ENCODE results near the gene HSPB6. TPM values are rescaled to one million over a fixed set of nuclear protein-coding genes. Genes with fewer than 3 reads are reported as not detected.
A peak's percentile ranks its signal among the peaks of the same experiment; 100 is the strongest.

Gene HSPB6
- total RNA-seq, 1 donor from 2014 or later: not detected

DNA sequence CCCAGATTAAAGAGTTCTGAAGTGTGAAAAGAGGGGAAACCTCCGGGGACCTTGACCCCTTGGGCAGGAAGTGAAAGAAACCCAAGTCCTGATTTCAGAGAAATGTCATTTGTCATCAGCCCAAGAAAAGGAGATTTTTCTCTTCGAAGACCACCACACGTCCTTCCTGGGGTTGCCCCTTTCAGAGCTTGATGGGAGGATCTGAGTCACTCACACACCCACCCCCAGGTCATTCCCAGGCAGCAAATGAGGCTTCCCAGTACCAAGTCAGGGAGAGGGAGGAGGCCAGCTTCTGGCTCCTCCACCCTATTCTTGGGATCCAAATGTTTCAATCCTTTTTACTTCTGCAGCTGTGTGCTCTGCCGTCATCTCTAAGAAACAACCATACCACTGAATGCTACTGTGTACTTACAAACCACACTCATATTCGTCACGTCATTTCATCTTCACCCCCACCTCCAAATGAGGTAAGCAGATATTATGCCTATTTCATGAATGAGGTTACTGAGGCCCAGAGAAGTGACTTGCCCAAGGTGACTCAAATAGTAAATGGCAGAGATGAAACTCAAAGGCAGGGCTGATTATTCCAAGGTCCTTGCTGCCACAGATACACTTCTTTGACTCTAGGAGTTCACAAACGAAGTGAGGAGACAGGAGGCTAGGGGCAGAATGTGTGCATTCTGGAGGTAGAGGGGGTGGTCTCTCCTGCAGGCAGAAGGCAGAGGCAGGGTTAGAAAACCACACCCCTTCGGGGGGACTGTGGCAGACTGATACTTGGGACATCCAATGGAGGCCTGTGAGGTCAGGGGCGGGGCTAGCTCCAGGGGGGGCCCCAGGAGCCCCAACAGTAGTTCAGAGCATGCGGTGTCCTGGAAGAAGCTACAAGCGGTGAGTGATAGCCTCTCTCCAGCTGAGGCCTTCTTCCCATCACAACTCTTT is 44.0 kb downstream of the HSPB6 start:
- no peaks in the 10 kb centered on the region for H3K27me3 Mint-ChIP-seq
- peak overlapping the region; percentile 93 for H3K4me3 Mint-ChIP-seq
- POLR2A ChIA-PET: interaction anchor here (0.5 to 7.2 kb wide), 11 partner anchors 14 to 393 kb away, joined by 4 to 238 read pairs (median 6); partner anchors contain the start of genes COX6B1, IGFLR1, LIN37 and NFKBID
- H3K27ac Mint-ChIP-seq: peak overlapping the region; percentile 96
- CTCF ChIA-PET: interaction anchor here (5.7 kb wide), 1 partner anchor 17 kb away, joined by 57 read pairs; no protein-coding TSS in a partner anchor
- peaks cover 67% of the 10 kb centered on the region for H3K4me1 Mint-ChIP-seq
- H3K36me3 Mint-ChIP-seq (ENCODE audit: low read depth): peaks cover 7% of the 10 kb centered on the region
- TF ChIP-seq, protein P1, sequence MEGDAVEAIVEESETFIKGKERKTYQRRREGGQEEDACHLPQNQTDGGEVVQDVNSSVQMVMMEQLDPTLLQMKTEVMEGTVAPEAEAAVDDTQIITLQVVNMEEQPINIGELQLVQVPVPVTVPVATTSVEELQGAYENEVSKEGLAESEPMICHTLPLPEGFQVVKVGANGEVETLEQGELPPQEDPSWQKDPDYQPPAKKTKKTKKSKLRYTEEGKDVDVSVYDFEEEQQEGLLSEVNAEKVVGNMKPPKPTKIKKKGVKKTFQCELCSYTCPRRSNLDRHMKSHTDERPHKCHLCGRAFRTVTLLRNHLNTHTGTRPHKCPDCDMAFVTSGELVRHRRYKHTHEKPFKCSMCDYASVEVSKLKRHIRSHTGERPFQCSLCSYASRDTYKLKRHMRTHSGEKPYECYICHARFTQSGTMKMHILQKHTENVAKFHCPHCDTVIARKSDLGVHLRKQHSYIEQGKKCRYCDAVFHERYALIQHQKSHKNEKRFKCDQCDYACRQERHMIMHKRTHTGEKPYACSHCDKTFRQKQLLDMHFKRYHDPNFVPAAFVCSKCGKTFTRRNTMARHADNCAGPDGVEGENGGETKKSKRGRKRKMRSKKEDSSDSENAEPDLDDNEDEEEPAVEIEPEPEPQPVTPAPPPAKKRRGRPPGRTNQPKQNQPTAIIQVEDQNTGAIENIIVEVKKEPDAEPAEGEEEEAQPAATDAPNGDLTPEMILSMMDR (IDR thresholded peaks at IDR 0.05): no peak
- intact Hi-C loops (cut with micrococcal nuclease): loop anchor here (5.0 to 10.0 kb wide), 2 partner anchors 366 to 388 kb away; partner anchors contain the start of genes CD22 and FFAR1
- peak; percentile 42 for DNase-seq
- H3K9me3 Mint-ChIP-seq: no peaks in the 10 kb centered on the region
- ATAC-seq (ENCODE audit: low read depth): peak; percentile 1

DNA sequence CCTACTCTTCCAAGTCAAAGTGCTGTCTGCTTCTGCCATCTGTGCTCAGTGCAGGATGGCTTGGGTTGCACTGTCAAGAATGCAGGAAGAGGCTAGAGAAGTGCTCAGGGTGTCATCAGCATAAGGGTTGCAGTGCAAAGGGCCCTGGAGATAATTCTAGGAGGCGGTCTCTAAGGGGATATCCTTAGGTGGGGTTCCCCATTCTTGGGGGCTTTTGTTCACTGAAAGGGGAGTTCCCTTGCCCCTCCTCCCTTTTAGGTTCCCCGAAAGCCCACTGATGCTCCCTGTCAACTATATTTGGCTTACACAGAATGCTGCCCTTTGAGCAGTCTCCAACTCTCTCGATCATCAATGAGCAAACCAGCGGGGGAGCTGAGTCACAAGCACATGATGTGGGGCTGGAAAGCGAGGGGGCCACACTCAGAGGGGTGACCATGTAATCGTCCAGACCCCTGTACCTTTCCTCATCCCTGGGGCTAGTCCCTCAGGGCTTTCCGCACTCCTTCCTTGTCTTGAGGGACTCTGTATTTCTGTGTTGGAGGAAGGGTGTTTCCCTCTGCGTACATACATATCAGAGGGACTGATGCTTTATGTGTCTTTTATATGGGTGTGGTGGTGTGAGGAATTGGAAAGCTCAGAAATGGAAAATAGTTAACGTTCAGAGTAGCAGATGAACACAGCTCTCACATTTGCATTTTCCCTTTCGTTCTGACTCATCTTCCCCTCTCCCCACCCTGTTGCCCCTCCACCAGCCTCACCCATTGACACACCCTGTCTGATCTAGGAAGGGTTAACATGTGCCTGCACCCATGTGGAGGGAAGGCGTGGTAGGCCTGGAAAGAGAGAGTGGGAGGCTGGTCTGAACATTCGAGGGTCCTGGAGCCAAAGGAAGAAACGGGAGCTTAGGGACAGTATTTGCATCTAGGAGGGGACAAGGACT is 45.8 kb downstream of the HSPB6 start:
- no peaks in the 10 kb centered on the region for H3K27me3 Mint-ChIP-seq
- peaks cover 59% of the 10 kb centered on the region for H3K4me1 Mint-ChIP-seq
- DNase-seq (peak; percentile 53), ATAC-seq (ENCODE audit: low read depth) (peak; percentile 56)
- ChIA-PET POLR2A (interaction anchor here (0.6 to 7.2 kb wide), 13 partner anchors 10 to 673 kb away, joined by 3 to 238 read pairs (median 5); partner anchors contain the start of genes COX6B1, HAUS5, IGFLR1 and LIN37), CTCF (interaction anchor here (5.7 kb wide), 1 partner anchor 15 kb away, joined by 57 read pairs; no protein-coding TSS in a partner anchor)
- no peaks in the 10 kb centered on the region for H3K36me3 Mint-ChIP-seq (ENCODE audit: low read depth)
- TF ChIP-seq, protein P1 (IDR thresholded peaks at IDR 0.05): no peak
- peak overlapping the region; percentile 62 for H3K4me3 Mint-ChIP-seq
- intact Hi-C loops (cut with micrococcal nuclease): loop anchor here (1.0 to 10.0 kb wide), 4 partner anchors 9 to 386 kb away; partner anchors contain the start of genes CD22 and FFAR1
- H3K9me3 Mint-ChIP-seq: no peaks in the 10 kb centered on the region
- H3K27ac Mint-ChIP-seq: peak overlapping the region; percentile 96

DNA sequence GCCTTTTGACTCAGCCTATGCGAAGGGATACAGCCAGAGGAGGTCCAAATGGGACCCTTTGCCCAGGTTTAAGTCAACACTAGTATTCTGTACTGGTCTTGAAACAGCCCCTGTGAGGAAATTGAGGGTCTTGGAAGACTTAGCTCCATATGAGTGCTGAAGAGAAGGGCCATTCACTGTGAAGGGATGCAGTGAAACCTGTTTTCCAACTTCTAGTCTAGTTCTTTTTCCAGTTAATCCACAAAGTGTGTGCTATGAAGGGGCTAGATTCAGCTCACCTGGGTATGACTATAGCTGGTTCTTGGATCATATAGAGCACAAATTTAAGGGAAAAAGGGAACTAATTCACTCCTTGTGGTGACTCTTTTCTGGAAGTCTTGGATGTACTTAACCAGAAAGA is 48.4 kb downstream of the HSPB6 start:
- CTCF ChIA-PET: interaction anchor here (0.8 kb wide), 1 partner anchor 14 kb away, joined by 6 read pairs; no protein-coding TSS in a partner anchor
- intact Hi-C loops (cut with micrococcal nuclease): no loop called here
- Mint-ChIP-seq H3K27me3 (no peaks in the 10 kb centered on the region), H3K9me3 (no peaks in the 10 kb centered on the region), H3K36me3 (ENCODE audit: low read depth) (no peaks in the 10 kb centered on the region), H3K4me3 (no peak overlapping the region), H3K4me1 (peaks cover 33% of the 10 kb centered on the region), H3K27ac (no peak overlapping the region)
- DNase-seq (no peak), ATAC-seq (ENCODE audit: low read depth) (no peak)
- POLR2A ChIA-PET: no interaction called here
- TF ChIP-seq, protein P1 (IDR thresholded peaks at IDR 0.05): no peak

Other genes with a start within 250 kb of the HSPB6 start
- gene DMKN, start 243.4 kb downstream of the HSPB6 start, total RNA-seq: 1.5 and 1.7 TPM in 2 replicates
- gene SBSN, start 228.7 kb downstream of the HSPB6 start, total RNA-seq: not detected in 2 replicates
- gene GAPDHS, start 223.6 kb downstream of the HSPB6 start, total RNA-seq: not detected in 2 replicates
- 46.9 and 55.3 TPM in 2 replicates for gene TMEM147, start 211.4 kb downstream of the HSPB6 start, total RNA-seq
- gene ATP4A, start 193.4 kb downstream of the HSPB6 start, total RNA-seq: not detected in 2 replicates
- gene PMIS2, start 170.9 kb downstream of the HSPB6 start, total RNA-seq: not detected in 2 replicates
- gene HAUS5, start 144.3 kb downstream of the HSPB6 start, total RNA-seq: 31.5 and 36.1 TPM in 2 replicates
- 73.6 and 76.1 TPM in 2 replicates for gene RBM42, start 128.0 kb downstream of the HSPB6 start, total RNA-seq
- gene ETV2, start 115.3 kb downstream of the HSPB6 start, total RNA-seq: 0.32 TPM in 1 of 2 replicates, not detected in the other
- 334 and 401 TPM in 2 replicates for gene COX6B1, start 108.7 kb downstream of the HSPB6 start, total RNA-seq
- gene UPK1A, start 90.5 kb downstream of the HSPB6 start, total RNA-seq: not detected in 2 replicates
- gene ZBTB32, start 52.5 kb downstream of the HSPB6 start, total RNA-seq: 16.4 and 21.4 TPM in 2 replicates
- gene KMT2B, start 39.0 kb downstream of the HSPB6 start, total RNA-seq: 65.6 and 65.8 TPM in 2 replicates
- gene IGFLR1, start 14.6 kb downstream of the HSPB6 start, total RNA-seq: 130 and 133 TPM in 2 replicates
- 41.0 and 46.1 TPM in 2 replicates for gene U2AF1L4, start 11.6 kb downstream of the HSPB6 start, total RNA-seq
- 45.0 and 45.6 TPM in 2 replicates for gene PSENEN, start 11.4 kb downstream of the HSPB6 start, total RNA-seq
- gene LIN37, start 8.5 kb downstream of the HSPB6 start, total RNA-seq: 12.2 and 14.3 TPM in 2 replicates
- gene PROSER3, start 1.1 kb upstream of the HSPB6 start, total RNA-seq: 43.7 and 60.5 TPM in 2 replicates
- gene ARHGAP33, start 18.5 kb upstream of the HSPB6 start, total RNA-seq: 9.3 and 15.0 TPM in 2 replicates
- gene PRODH2, start 55.8 kb upstream of the HSPB6 start, total RNA-seq: not detected in 2 replicates
- gene NPHS1, start 95.5 kb upstream of the HSPB6 start, total RNA-seq: 0.18 TPM in 1 of 2 replicates, not detected in the other
- gene KIRREL2, start 99.9 kb upstream of the HSPB6 start, total RNA-seq: not detected in 2 replicates
- not detected in 2 replicates for gene APLP1, start 111.5 kb upstream of the HSPB6 start, total RNA-seq
- gene NFKBID, start 143.5 kb upstream of the HSPB6 start, total RNA-seq: 120 and 143 TPM in 2 replicates
- 2.9 and 3.5 TPM in 2 replicates for gene HCST, start 145.5 kb upstream of the HSPB6 start, total RNA-seq
- 0.83 TPM in 1 of 2 replicates, not detected in the other for gene TYROBP, start 151.3 kb upstream of the HSPB6 start, total RNA-seq
- gene LRFN3, start 179.3 kb upstream of the HSPB6 start, total RNA-seq: 1.8 TPM in 2 replicates
- gene SDHAF1, start 238.2 kb upstream of the HSPB6 start, total RNA-seq: 20.3 and 21.9 TPM in 2 replicates

All from activated B cell treated with CpG ODN at 0.5 μM for 24 hours (primary cell).